Esophagus squamous epithelium (tissue), 5 donors: ENCODE data around the gene SLC16A12. TPM values are rescaled to one million over a fixed set of nuclear protein-coding genes. Genes with fewer than 3 reads are reported as not detected.
"Not testable (repeated sequence)": the region's sequence is repeated elsewhere in the genome, so short reads cannot be mapped to it uniquely, and the experiment has no call there.

Experiments
- DNase-seq: peaks from one replicate; lab custom pipeline; 2025; lab: John Stamatoyannopoulos, UW
- H3K27ac ChIP-seq, 4 donors: fragments of 200-600 bp; sonication (generic); one replicate each; pipeline ENCODE4 v1.5.1; 2016 to 2019; ENCODE audit warnings: mild to moderate bottlenecking in 1 of 4
- H3K27me3 ChIP-seq, 4 donors: fragments of 200-600 bp; sonication (generic); 1 replicate in 3 of 4; 2 replicates in 1 of 4; pipeline versions ENCODE4 v1.5.1 to v1.6.0; 2017 to 2021; ENCODE audit warnings: antibody characterized with exemption in 1 of 4
- H3K36me3 ChIP-seq, 3 donors: fragments of 200-600 bp; sonication (generic); one replicate each; pipeline ENCODE4 v1.5.1; 2016 to 2019
- H3K4me1 ChIP-seq, 3 donors: fragments of 200-600 bp; sonication (generic); one replicate each; pipeline ENCODE4 v1.5.1; 2017 to 2019
- H3K4me3 ChIP-seq, 4 donors: fragments of 200-600 bp; sonication (generic); 1 replicate in 3 of 4; 2 replicates in 1 of 4; pipeline ENCODE4 v1.5.1; 2016 to 2019; ENCODE audit warnings: mild to moderate bottlenecking in 2 of 4, moderate library complexity in 1 of 4
- H3K9me3 ChIP-seq, 3 donors: fragments of 200-600 bp; sonication (generic); one replicate each; pipeline ENCODE4 v1.5.1; 2016 to 2019
- POLR2A ChIP-seq, 4 donors: fragments of 450-650 bp; IDR thresholded peaks; one replicate each; pipeline ENCODE4 v1.6.1; 2017; ENCODE audit warnings: antibody characterized with exemption in 4 of 4, mild to moderate bottlenecking in 4 of 4, moderate library complexity in 3 of 4
- WGBS, 2 donors: methylation state at CpG; one replicate each; pipeline ENCODE4 v1.1.5; 2018; 5-methylcytosine and 5-hydroxymethylcytosine counted together
- intact Hi-C: fragments of 100-400 bp; cut with DNase I; formaldehyde crosslinking; loops from one replicate; pipeline ENCODE4 v1.15.0; 2022
- total RNA-seq, 4 donors: library from RNA; depleted of rRNA; stranded (reverse); fragments of >200 nt; gene quantifications; one replicate each; pipeline ENCODE4 v1.1.0, GENCODE V29; 2016
- TF ChIP-seq, protein P1 (sequence below), 6 experiments: fragments of 450-650 bp in 4 of 6; fragments of 200-600 bp in 2 of 6; sonication (generic) in 2 of 6; IDR thresholded peaks; one replicate each; pipeline ENCODE4 v1.5.1; 2016 to 2019; ENCODE audit warnings: antibody characterized with exemption in 6 of 6, mild to moderate bottlenecking in 4 of 6, moderate library complexity in 4 of 6
- donor health status: DM: yes; HTN: yes; CAD: no.

Gene SLC16A12
- total RNA-seq, 4 donors from 2014 or later, result 0.18 to 1.3 (median 0.23) TPM; not detected in 1

DNA sequence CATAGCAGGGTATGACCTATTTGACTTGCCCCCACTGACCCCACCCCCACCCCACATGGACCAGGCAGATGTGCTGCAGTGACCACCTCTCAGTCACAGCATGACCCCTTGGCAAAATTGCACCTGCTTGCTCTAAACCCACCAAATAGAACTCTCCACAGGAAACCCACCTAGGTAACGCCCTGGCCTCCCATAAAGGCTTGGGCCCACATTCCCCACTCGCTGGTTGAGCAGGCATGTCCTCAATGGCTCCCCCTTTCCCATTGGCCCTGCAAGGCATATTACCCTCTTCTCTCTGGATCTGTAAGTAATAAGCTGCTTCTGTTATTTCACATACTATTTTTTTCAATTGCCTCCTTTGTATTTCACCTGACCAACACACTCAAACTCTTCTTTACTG lies 140.3 kb downstream of the SLC16A12 start:
- Histone ChIP-seq H3K27ac (no peak overlapping the region), H3K27me3 (no peaks in the 10 kb centered on the region), H3K9me3 (no peaks in the 10 kb centered on the region), H3K4me1 (peaks cover 7 to 66% (median 24%) of the 10 kb centered on the region in 3 donors), H3K36me3 (no peaks in the 10 kb centered on the region), H3K4me3 (no peak overlapping the region)
- no peak for TF ChIP-seq POLR2A (IDR thresholded peaks at IDR 0.05)
- TF ChIP-seq, protein P1, sequence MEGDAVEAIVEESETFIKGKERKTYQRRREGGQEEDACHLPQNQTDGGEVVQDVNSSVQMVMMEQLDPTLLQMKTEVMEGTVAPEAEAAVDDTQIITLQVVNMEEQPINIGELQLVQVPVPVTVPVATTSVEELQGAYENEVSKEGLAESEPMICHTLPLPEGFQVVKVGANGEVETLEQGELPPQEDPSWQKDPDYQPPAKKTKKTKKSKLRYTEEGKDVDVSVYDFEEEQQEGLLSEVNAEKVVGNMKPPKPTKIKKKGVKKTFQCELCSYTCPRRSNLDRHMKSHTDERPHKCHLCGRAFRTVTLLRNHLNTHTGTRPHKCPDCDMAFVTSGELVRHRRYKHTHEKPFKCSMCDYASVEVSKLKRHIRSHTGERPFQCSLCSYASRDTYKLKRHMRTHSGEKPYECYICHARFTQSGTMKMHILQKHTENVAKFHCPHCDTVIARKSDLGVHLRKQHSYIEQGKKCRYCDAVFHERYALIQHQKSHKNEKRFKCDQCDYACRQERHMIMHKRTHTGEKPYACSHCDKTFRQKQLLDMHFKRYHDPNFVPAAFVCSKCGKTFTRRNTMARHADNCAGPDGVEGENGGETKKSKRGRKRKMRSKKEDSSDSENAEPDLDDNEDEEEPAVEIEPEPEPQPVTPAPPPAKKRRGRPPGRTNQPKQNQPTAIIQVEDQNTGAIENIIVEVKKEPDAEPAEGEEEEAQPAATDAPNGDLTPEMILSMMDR (IDR thresholded peaks at IDR 0.05), result no peak
- WGBS, 2 donors, result 82 to 95% methylated on average over 2 of the region's 2 CpGs
- intact Hi-C loops, result no loop called here
- DNase-seq, result no peak

DNA sequence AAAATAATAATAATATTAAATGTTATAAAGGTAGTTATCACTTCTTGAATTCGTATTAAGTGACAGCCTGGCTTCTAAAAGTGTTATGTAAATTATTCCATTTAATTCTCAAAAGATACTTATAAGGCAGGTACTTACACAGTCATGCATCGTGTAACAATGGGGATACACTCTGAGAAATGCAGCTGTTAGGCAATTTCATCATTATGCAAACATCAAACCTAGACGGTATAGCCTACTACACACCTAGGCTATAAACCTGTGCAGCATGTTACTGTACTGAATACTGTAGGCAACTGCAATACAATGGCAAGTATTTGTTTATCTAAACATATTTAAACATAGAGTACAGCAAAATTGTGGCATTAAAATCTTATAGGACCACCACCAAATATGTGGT lies 141.5 kb downstream of the SLC16A12 start:
- no peak for TF ChIP-seq POLR2A (IDR thresholded peaks at IDR 0.05)
- TF ChIP-seq, protein P1 (IDR thresholded peaks at IDR 0.05), result no peak
- no peak for DNase-seq
- Histone ChIP-seq H3K4me3 (peak overlapping the region in 2 of 4 donors; percentile 62 to 78), H3K27me3 (no peaks in the 10 kb centered on the region), H3K9me3 (no peaks in the 10 kb centered on the region), H3K27ac (peak overlapping the region in 3 of 4 donors; percentile 90 to 91 (median 91)), H3K36me3 (no peaks in the 10 kb centered on the region), H3K4me1 (peaks cover 7 to 66% (median 24%) of the 10 kb centered on the region in 3 donors)
- intact Hi-C loops, result no loop called here
- 17 to 32% methylated on average over 3 of the region's 3 CpGs for WGBS, 2 donors

DNA sequence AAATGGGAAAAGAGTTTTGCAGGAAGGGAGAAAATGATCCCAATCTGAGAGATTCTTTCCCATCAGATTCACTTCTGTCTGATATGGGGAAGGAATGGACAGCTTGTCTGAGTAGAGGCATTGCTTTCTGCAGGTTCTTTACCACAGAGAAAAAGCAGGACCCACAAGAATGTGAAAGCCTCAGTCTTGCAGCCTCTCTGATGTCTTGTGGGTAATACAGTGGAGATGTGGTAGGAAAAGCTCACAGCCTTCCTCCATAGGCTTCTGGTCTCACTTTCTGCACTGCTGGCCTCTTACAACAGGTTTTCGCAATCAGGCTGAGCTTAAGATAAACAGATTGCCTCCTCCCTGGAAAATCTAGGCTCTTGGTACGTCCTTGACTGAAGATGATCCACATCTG lies 142.4 kb downstream of the SLC16A12 start:
- peak overlapping the region; percentile 31 to 78 (median 57) for H3K4me3 ChIP-seq
- no peak for TF ChIP-seq POLR2A (IDR thresholded peaks at IDR 0.05)
- TF ChIP-seq, protein P1 (IDR thresholded peaks at IDR 0.05), result no peak
- WGBS, 2 donors, result 29 to 33% methylated on average over 2 of the region's 2 CpGs
- intact Hi-C loops, result no loop called here
- DNase-seq, result no peak
- H3K4me1 ChIP-seq, result peaks cover 7 to 57% (median 24%) of the 10 kb centered on the region in 3 donors
- H3K36me3 ChIP-seq, result no peaks in the 10 kb centered on the region
- no peaks in the 10 kb centered on the region for H3K9me3 ChIP-seq
- H3K27ac ChIP-seq, result peak overlapping the region; percentile 55 to 91 (median 90)
- no peaks in the 10 kb centered on the region for H3K27me3 ChIP-seq

DNA sequence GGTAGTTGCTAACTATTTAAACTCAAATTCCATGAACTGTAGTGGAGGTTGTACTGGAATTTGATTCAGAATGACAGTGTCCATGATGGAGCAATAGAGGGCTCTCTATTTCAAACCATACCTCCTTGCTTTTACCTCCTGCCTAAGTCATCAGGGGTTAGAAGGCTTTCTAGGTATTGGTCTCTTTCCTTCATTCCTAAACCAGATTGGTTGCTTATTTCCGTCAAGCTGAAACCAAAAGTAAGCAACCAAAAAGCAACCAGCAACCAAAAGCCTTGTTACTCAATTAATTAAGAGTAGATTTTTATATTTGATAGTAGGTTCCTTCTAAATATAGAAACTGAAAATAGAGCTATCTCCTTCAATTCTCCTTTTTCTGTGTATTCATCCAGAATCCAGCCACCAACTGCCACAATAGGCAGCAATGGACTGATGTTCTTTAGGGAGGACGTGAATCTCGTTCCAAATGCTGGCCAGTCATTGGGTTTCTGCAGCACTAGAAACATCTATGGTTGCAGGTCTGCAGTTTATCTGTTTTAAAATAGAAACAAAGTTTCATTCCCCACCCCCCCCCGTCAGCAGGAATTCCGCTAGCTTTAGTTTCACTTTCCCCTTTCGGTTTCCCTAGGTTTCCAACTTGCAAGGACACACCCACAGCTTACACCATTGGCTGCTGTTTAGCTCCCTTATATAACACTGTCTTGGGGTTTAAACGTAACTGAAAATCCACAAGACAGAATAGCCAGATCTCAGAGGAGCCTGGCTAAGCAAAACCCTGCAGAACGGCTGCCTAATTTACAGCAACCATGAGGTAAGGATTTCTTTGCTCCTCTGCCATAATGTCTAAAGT lies 143.3 kb downstream of the SLC16A12 start, which contains the start of gene IFIT1:
Gene IFIT1, plus strand, starts transcription at position 717 of the 850 bp plus-strand sequence. Its CDS starts 90 bp downstream, at position 807.
- Histone ChIP-seq H3K9me3 (no peaks in the 10 kb centered on the region), H3K4me1 (peaks cover 7 to 55% (median 24%) of the 10 kb centered on the region in 3 donors), H3K4me3 (peak within 1 kb of the TSS; percentile 31 to 78 (median 57)), H3K36me3 (no peaks in the 10 kb centered on the region), H3K27me3 (no peaks in the 10 kb centered on the region), H3K27ac (peak within 1 kb of the TSS; percentile 55 to 91 (median 90))
- intact Hi-C loops, result no loop called here
- no peak for DNase-seq
- WGBS, 2 donors, result 1% methylated on average over 7 to 8 of the region's 8 CpGs
- TF ChIP-seq, protein P1 (IDR thresholded peaks at IDR 0.05), result no peak
- peak in 2 of 4 donors; percentile 39 to 44 for TF ChIP-seq POLR2A (IDR thresholded peaks at IDR 0.05)

DNA sequence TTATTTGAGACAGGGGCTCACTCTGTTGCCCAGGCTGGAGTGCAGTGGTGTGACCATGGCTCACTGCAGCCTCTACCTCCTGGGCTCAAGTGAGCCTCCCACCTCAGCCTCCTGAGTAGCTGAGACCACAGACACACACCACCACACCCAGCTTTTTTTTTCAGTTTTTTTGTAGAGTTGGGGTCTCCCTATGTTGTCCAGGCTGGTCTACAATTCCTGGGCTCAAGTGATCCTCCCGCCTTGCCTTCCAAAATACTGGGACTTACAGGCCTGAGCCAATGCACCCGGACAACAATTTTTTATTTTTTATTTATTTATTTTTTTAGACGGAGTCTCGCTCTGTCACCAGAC lies 144.2 kb downstream of the SLC16A12 start:
- DNase-seq, H3K4me3 ChIP-seq, H3K27me3 ChIP-seq, intact Hi-C loops, H3K9me3 ChIP-seq, H3K36me3 ChIP-seq: not testable (repeated sequence)
- Histone ChIP-seq H3K27ac (peak overlapping the region in 3 of 4 donors; percentile 12 to 91 (median 91)), H3K4me1 (peaks cover 7 to 51% (median 24%) of the 10 kb centered on the region in 3 donors)
- WGBS, 2 donors, result 95 to 98% methylated on average over 4 of the region's 4 CpGs
